Stimulated activated CD4-positive, alpha-beta T cell treated with anti-CD3 and anti-CD28 coated beads, TNF-alpha, amount 100 ng/mL, for 4 hours (primary cell): Measurements from ENCODE around the gene PTN.

Experiments
- DNase-seq, 3 experiments: peaks; one replicate each; pipeline ENCODE4 v3.0.0-alpha.2; 2020; ENCODE audit warnings: low read depth in 3 of 3

PTN gene, protein sequence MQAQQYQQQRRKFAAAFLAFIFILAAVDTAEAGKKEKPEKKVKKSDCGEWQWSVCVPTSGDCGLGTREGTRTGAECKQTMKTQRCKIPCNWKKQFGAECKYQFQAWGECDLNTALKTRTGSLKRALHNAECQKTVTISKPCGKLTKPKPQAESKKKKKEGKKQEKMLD

DNA sequence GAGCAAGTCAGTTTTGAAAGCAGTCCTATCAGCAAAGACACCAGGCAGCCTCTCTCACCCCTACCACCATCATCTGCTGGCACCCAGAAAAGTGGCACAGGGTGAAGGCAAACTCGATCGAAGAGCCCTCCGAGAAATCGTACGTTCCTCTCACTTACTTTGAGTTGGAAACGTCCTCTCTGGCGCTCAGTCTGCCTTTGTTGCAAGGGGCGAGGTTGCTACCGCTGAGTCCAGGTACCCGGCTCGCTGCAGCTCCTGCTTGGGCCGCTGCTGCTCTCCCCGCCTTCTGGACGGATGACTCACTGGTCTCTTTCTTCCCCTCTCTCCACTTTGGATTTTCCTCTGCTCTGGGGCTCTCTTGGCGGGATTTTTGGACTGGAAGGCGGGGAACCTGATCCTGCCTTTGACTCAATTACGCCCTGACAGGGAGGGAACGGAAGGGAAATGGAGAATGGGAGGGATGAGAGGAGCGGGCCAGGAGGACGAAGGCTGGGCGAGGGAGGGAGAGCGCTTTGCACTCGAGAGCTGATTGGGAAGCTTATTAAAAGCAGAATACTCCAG, at the start of gene PTN:
TSS of gene PTN (minus strand) at position 453 of the 561 bp plus-strand sequence. CDS start 88,760 bp downstream, outside the sequence.
- DNase-seq = no peak

DNA sequence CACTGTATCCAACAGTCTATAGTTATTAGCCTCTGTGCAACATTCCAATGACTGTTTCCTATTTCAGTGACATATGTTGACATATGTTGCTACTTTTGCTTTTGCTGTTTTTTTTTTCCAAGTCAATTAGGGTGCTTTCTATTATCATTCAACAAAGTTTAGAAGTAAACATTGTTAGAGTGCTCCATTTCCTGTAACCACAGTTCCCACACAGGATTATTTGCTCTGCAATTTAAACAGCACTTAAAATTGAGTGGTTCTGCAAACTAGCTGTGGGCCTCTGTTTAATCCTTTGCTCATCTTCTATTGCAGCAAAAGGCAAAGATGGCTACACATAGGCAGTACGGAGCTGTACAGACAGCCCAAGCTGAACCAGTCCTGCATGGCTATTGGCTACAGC, 46.5 kb upstream of the PTN start:
- no peak for DNase-seq

DNA sequence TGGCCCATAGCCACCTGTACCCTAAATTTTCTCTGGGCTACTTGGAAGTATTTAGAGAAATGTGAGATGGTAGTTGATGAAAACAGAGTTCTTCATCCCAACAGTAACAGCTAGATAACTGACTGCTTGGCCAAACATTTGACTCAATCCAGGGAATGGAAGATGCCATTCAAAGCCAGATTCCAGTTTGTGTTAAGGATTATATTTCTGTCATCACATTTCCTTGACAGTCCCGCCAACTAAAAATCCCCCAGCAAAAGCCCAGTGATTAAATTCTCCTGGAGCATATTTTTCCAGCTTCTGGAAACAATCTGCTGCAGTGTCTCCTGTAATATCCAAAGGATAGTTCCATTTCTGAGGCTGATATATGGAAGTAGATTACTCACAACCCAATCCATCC, 45.4 kb upstream of the PTN start:
- DNase-seq = no peak

DNA sequence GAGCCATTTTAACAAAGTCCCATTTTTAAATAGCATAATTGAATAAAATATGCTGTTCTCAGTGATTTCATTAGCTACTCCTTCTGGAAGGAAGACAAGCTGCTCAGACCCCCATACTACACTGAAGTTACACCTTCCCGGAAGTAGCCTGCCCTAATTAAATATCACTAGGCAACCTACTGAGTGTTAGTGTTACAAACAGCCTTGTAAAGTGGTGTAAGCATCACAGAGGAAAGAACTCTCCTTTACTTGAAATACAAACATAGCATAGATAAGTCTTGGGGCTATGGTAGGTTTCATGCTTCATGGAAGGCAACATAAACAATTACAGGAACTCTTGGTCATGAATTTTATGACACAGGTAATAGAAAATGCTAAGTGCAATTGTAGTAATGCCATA, 43.4 kb upstream of the PTN start:
- DNase-seq = no peak

DNA sequence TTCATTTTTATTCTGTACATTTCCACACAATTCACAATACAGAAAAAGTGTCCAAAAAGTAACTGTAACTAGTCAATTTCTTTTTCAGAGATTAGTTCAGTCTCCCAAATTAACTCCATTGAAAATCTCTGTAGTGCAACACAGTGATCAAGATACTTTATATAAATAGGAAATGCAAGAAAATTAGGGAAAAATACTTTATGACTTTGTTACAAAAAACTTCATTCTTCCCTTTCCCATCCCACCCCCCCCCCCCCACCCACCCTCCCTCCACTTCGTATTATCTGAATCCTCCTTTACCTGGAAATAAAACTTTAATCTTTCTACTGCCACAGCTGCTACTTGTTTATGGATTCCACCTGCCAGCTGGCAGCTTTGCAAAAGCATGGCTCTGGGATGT, 37.5 kb upstream of the PTN start:
- no peak for DNase-seq

DNA sequence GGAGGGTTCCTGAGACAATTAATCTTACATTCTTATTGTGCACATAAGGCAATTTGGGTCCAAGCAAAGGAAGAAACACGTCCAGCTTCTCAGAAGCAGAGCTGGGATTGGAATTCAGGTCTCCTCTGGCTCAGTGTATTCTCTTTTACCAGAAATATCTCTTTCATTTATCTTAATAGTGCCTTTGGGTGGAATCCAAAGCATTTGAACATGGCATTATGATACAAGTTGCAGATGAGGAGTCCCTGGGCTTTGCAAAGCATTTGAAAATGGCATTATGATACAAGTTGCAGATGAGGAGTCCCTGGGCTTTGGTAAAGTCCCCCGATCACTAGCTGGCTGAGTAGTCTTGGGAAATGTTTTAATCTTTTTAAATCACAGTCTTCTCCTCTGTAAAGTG, 30.0 kb upstream of the PTN start:
- DNase-seq = no peak

DNA sequence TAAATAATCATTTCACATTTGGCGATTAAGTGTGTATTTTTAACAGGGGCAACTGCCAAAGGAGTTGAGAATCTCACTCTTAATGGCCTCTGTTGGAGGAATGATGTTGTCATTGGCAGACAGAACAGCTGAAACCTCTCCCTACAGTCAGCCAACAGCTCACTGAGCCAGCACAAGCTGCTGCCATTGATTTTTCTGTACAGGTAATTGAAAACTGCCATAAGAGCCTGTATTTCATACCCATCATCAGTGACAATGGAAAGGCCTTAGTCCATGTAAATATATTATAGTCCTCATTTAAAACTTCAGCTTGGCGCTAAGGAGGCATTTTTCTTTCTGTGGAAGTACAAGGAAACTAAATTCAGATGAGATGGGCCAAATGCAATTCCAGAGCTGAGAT, 28.1 kb upstream of the PTN start:
- DNase-seq = no peak

DNA sequence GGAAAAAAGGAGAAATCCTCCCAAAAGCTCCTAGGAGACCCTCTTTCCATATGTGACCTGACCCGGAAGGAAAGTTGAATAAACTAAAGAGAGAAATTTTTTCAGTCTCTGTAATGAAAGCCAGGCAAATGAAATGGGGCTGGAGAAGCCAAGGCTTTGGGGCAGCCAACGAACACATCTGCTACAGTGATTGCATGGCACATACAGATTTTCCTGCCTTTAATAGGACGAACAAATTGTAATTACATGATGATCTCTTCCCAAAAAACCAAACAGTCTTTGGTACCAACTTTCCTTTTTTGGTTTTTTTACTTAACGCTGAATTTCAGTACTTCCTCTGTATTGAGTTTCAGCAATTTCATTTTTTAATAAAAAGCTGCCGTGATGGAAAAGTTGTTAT, 23.5 kb upstream of the PTN start:
- DNase-seq = no peak

DNA sequence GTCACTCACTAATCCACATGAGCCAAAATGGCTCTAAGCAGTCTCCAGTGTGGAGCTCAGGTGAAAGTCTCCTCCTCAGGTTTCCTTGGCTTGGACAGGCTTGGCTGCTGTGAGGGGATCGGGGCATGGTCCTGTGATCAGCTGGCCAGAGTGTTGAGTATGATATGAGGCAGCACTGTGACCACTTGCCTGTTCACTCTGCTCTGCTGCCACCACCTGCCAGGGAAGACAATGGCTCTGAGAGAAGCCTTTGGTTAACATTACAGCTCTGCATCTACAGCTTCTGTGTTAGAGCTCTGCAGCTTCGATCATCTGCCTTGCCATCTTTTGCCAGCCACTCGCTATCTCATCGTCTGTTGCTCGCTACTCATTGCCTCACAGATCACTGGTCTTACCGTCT, 20.1 kb upstream of the PTN start:
- no peak for DNase-seq

DNA sequence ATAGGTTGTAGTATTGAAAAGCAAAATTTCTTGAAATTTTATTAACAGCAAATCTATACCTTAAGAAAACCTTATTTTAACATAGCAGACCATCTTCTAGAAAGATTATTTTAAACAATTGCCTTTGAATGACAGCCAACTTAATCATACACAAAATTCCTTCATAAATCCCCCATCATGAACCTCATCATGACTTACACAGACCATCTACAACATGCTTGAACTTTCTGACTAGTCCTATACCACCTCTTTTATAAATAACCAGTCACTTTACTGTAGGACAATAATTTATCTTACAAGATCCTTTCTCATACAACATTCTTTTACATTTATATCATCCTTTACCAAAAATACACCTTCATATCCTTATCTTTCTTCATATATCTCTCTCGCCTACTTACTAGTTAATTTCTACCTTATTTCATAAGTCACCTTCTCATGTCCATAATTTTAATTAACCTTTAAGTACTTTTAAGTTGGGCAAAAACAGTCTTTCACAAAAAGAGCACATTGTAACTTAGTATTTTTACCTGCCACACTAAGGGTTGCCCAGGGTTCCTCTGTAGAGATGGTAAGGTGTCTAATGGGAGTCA, 16.6 kb upstream of the PTN start:
- no peak for DNase-seq

DNA sequence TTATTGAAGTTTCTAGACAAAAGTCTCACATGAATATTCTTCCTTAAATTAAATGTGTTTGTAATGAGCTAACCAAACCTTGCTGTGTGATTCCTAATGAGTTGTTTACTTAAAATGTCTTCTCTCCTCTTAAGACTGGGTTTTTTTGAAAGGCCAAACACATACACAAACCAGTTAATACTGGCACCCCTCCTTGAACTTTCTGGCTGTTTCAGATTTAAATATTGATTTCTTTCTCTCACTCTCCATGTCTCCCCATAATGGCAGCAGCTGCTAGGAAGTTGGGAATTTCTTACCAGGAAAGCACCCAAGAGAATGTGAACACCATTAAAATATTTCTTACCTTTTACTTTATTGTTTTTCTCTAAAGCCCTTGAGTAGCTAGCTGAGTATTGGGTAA, 11.4 kb upstream of the PTN start:
- no peak for DNase-seq

DNA sequence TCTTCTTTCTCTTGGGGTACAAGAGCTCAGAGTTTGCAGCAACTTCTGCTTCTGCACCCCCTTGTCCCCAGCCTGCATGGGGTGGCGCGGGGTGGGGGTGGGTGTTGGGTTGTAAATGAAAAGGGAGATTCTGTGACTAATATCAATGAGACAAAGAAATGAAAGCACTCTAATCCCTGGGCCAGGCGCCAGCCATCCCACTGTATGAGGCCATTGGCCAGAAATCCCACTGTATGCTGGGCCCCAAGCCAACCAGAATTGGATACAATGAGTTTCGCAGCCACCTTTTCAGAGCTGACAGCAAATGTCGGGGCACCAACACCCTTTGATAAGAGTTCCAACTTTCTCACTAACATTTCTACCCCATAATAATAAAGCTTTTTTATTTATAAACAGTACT, 10.9 kb upstream of the PTN start:
- DNase-seq = no peak

DNA sequence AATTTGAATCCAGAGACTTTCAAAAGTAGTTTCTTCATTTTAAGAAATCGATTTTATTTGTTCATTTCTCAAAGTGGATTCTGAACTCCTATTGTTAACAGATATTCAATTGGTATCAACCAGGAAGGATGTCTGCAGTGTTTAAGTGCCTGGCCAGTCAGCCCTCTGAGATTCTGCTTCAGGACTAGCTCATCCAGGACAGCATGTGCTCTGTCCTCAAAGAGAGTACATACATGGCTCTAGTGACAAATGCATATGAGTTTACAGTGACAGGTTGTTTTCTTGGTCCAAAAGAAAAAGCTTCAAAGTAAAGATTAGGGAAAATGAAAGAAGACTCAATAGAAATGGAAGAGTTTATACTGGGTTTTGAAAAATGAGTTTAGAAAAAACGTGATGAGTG, 8.4 kb upstream of the PTN start:
- DNase-seq = no peak

DNA sequence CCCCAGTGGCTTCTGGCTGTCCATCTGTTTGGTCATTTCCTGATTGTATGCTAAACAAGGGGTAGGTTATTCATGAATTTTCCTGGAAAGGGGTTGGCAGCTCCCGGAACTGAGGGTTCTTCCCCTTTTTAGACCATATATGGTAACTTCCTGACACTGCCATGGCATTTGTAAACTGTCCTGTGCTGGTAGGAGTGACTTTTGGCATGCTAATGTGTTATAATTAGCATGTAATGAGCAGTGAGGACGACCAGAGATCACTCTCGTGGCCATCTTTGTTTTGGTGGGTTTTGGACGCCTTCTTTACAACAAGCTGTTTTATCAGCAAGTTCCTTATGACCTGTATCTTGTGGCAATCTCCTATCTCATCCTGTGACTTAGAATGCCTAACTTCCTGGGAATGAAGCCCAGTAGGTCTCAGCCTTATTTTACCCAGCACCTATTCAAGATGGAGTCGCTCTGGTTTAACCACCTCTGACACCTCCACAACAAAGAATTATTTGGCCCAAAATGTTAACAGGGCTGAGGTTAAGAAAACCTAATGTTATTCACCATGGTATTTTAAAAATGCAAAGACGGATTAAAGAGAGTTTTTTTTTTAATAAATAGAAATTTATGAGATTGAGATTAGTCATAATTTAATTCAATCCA, 2.4 kb upstream of the PTN start:
- no peak for DNase-seq

DNA sequence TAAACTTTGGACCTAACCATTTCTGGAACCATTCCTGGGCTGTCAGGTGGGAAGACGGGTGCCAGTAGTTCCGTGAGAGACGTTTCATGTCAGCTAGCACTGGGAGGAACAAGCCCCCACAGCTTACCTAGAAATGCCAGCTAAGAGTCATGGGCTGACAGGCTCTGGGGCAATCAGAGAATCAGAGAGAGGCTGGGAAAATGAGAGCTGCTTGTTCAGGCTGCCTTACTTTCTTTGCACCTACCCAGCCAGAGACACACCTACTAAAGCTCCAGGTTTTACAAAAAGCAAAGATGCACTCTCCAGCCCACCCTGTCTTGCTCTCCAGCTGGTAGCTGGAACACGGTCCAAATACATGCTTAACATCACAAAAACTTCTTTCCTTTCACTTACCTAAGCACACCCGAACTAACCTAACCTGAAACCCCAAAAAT, 688 bp downstream of the PTN start:
- no peak for DNase-seq

DNA sequence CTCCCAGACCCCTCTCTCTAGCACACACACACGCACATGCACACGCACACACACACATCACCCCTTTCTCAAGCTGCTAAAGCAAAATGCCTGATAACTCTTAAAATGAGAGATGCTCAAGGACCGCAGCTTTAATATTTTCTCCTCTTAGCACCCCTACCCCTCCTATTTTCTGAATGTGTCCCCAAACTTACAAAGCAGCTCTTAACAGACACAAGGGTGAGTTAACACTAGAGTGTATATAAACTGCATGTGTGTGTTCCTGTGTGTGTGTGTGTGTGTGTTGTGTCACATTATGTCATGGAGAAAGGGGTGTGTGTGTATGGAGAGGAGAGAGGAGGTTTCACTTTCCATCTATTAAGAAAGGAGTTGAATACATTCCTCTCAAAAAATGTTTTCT, 1.3 kb downstream of the PTN start:
- no peak for DNase-seq

DNA sequence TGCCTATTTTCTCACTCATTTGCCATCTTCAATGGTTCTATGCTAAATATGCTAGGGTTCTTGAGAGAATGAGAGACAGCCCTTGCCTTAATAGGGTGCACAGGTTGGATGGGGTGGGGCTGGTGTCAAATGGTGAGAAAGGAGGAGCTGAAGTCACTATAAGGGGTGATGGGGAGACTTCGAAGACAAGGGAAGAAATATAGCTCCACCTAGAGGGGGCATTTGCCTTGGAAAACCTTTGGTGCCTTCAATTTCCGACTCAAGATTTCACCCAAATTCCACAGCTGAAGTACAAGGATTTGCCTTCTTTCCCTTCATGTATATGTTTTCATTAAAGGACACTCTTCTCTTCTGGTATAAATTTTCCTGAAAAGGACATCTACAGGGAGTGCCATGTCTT, 5.6 kb downstream of the PTN start:
- DNase-seq = no peak

DNA sequence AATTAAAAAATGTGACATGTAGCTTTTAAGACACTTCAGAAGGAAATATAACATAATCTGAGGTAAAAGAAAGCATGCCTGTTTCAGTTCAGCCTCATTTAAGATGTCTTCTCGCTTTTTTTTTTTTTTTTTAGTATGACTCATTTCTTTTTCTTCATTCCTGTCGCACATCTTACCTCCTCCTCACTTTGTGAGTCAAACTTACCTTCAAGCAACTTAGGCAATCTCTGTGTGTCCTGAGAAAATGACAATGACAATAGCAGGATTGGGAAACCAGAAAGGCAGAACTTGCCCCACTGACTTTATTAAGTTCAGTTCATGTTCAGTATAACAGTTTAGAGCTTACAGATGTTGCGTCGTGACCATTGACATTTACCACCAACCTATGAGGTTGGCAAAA, 7.7 kb downstream of the PTN start:
- DNase-seq = no peak

DNA sequence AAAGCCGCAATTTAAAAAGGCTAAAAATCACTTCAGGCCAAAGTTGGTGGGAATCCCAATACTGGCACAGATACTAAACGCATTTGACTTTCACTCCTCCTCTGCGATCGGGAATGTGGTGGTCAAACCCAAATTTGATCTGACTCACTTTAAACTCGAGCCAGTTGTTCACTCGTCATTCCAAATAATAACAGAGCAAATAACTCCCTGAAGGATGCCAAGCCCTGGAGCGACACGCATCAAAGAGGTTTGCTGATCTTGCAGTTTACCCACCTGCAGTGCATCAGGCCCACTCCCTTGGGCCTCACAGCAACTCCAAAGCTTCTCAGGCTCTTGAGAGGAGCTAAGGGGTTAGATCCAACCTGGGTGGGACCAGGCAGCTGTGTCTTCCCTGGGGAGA, 12.2 kb downstream of the PTN start:
- no peak for DNase-seq

DNA sequence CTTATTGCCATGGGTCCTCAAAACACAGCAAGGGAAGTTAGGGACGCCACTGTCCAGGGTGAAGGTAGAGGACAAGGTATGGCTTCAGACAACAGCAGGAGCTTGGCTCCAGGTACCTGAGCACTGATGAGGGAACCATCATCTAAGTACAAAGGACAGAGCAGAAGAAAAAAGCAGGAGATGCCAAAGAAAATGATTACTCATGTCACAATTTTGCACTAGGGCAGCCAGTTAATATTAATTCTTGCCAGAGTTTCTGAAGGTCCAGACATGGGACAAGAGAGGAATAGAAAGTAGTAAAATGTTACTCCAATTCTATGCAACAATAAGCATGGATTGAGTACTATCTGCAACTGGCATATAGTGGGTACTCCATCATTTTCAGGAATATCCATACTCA, 14.1 kb downstream of the PTN start:
- no peak for DNase-seq

DNA sequence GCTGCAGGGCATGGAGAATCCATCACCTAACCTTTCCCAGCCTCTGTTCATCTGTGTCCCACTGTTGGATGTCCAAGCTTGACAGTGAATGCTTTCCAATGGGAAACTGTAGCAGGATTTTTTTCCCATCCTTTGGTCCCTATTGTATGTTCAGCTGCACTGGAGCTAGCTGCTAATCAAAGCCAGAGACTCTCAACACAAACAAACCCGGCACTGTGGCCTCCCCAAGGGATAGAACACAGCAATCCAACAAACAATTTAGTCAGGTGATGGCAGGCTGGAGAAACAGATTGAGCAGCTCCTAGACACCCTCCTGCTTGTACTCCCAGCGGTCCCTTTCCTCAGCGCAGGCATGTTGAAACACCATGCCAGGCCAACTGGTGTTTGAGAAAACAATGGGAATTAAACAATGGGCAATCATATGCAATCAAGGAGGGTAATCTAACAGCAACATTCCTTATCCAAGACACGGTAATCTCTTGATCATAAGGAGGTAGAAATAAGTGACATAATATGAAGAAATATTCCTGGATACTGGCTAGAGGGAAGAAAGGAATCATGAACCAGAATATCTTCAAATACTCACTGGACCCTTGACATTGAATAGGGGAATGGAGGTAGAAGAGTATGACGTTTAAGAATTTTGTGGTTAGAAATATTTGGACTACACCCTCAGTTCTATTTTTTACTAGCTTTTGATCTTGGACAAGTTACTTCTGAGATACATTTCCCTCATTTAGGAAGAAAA, 15.0 kb downstream of the PTN start:
- no peak for DNase-seq

DNA sequence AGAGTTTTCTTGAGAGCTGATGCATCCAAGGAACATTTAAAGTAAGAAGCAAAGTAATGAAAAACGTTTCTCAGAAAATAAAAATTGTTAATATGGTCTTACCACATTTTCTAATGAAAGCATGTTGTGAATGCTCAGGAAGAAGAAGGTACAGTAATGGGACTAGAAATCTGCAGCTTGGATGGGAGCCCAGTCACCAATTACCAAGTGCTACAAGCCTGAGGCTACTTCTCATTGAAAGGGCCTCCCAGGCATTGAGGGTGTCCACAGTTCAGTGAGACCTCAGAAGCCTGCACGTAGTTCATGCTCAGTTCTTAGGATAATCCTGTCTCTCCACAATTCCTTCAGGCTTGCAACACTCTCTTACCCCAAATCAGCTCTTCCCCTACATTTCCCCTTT, 17.6 kb downstream of the PTN start:
- no peak for DNase-seq
